Superior temporal gyrus (tissue), 1 donor: ENCODE results near the gene LRRC36.

Experiments
- DNase-seq: peaks from one replicate; pipeline ENCODE4 v3.0.0-alpha.2; 2016; ENCODE audit errors: extremely low spot score

LRRC36 gene

GRCh38 chr16:67294171-67294757 is 32.4 kb upstream of the LRRC36 start:
- no peak for DNase-seq

DNA sequence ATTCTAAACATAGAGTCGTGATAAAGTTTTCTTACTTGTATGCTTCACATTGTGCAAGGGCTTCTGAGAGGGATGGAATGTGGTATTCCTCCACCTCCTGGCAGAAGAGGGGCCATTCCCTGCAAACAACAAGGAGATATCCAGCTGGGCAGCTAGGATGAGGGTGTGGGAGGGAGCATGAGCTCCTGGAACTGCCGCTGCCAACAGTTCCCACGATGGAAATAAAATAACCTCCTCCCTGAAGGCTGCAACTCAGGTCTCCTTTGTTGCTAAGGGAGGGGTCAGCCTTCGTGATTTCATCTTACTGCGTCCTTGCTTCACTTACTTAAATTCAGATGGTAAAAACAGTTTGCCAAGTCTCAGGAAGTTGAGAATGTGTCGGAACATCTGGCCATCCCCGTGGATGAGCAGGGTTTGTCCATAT is 31.7 kb upstream of the LRRC36 start:
- no peak for DNase-seq

DNA sequence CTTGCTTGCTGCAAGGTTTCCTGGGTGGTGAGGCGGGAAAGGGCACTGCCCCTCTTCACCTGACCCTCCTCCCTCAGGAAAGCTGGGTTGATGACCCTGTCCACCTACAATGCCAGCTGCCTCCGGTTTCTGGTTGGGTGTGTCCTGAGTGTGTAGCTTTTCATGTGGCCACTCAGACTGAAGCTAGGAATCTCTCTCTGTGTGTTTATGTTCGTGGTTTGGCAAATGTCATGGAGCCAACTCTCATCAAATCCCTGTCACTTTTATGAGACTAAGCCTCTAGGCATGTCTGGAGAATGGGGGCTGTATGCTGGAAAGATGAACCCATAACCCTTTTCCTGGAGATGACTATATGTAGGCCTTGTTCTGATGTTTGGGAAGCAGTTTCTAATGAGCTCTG is 30.2 kb upstream of the LRRC36 start:
- DNase-seq: no peak

GRCh38 chr16:67298277-67298676 is 28.3 kb upstream of the LRRC36 start:
- DNase-seq: no peak

- no peak for DNase-seq
Observed at GRCh38 chr16:67299269-67299668, 27.3 kb upstream of the LRRC36 start.

GRCh38 chr16:67301080-67301782 is 25.4 kb upstream of the LRRC36 start:
- no peak for DNase-seq

GRCh38 chr16:67302076-67302475 is 24.5 kb upstream of the LRRC36 start:
- DNase-seq: no peak

DNA sequence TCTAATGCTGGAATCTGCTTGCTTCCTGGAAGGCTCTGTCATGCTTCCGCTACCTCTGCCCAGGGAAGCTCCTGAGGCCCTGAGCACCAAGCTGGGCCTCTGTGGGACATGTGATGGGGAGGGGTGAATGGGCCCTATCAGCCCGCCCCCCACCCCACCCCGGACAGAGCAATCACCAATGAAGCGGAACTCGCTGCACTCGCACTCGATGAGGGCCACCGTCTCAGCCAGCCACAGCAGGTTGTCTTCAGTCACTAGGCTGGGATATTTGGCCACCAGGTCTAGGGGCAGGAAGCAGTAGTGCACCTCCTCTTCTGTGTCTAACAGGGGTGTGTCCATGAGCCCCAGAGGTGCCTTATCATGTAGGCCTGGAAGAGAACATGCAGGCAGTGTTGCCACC is 23.6 kb upstream of the LRRC36 start:
- no peak for DNase-seq

DNA sequence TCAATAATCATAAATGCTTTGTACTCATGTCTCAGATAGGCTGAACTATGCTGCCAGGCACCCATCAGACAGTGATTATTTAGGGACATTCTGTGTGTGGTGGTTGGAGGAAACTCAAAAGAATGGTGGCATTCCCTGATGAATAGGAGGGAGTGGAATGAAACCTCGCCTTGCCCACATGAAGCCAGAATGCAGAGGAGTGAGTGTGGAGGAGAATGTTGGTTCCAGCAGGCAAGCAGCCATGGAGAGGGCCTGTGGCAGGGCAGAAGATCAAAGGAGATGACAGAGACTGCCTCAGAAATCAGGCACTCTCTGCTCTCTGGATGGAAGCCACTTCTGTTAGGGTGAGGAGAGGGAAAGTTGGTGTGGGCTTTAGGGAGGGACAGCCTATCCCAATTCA is 22.6 kb upstream of the LRRC36 start:
- DNase-seq: no peak

DNA sequence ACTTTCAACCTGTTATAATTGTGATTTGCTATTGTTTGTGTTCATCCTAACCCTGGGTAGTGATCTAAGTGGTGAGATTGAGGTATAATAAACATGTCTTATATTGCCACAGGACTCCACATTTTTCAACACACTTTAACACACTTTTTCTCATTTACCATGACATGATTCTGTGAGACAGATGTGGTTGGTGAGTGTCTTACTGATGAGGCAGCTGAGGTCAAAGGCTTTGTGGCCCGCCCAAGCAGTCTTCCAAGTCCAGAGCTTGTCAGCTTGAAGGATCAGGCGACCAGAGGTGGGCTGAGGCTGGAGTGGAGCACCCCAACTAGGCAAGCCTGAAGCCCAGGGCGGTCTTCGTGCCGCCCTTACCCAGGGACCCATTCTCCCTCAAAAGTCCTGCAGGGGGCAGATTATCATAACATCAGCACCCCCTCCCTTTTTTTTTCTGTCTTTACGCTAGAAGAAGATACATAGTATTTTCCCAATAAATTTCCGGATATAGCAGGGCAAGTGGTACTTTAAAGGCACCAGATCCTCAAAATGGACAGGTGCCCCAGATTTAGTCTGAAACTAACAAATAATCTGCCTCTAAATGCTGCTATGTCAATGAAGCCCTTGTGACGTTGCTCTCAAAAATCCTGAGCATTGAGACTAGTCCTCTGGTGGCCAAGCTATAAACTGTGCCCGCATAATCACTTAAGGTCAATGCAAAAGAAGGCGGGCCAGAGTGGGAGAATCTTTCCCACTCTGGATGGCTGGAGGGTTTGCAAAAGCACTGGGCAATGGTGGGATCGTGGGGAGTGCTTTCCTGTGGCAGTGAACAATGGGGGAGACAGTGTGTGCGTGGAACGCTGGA is 21.2 kb upstream of the LRRC36 start:
- no peak for DNase-seq

GRCh38 chr16:67310561-67310960 is 16.1 kb upstream of the LRRC36 start:
- DNase-seq: no peak

DNA sequence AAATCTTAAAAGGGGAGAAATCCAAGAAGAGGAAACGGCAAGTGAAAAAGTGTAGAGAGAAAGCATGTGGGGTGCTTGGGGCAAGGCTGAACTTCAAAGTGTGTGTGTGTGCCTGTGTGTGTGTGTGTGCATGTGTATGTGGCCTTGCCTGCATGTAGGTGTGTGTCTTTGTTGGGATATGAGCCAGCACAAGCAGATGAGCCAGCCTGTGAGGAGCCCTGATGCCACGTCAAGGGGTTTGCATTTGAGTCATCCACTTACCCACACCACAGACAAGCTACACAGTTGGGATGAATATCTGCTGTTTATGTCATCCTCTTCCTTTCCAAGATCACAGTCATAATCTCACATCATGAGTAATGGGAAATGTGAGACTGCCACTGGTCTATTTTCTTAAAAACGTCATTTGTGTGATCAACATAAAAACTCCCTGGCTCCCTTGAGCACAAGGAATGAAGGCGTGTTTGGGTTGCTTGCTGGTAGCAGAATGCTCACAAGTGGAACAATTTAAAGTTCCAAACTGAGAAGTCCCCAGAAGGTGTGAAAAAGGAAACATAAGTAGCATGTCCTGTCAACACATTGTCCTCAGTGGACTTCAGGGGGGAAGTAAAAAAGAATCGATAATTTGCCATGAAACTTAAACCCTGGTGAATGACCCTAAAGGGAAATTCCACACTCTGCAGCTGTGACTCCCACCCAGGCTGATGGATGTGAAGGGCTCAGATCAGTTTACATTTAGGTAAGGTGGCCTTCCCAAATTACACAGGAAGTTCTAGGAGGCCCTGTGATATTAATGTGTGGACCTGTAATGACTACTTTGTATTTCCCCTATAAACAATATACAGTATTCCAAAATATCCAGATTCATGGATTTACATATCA is 14.8 kb upstream of the LRRC36 start:
- DNase-seq: peak; percentile 36

- no peak for DNase-seq
Observed at GRCh38 chr16:67312719-67313118, 13.9 kb upstream of the LRRC36 start.

- DNase-seq: no peak
Observed at GRCh38 chr16:67317853-67318252, 8.8 kb upstream of the LRRC36 start.

DNA sequence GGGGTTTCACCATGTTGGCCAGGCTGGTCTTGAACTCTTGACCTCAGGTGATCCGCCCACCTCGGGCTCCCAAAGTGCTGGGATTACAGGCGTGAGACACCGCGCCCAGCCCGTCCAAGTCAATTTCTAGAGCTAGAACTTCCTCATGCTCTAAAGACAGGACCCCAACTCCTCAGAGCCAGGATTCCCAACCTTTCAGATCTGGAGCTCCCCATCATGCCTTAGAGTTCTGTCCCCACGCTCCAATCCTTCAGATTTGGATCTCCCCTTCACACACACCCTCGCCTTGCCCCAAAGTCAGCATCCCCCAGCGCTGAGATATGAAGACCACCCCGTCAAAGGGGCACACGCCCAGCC is 522 bp upstream of the LRRC36 start:
- no peak for DNase-seq

DNA sequence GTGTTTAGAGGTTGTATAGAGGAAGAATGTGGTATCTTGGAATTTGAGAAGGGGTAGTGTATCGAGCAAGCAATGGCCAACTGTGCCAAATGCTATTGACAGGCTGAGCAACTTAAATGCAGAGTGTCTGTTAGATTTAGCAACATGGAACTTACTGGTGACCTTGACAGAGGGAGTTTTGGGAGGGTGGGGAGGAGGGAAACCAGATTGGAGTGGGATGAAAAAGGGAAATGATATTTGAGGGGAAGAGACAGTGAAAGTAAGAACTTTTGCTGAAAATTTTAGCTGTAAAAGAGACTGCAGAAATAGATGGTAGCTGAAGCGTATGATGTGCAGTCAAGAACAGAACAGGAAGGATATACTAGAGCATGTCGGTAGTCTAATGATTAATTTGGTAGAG is 1.1 kb downstream of the LRRC36 start:
- DNase-seq: no peak

DNA sequence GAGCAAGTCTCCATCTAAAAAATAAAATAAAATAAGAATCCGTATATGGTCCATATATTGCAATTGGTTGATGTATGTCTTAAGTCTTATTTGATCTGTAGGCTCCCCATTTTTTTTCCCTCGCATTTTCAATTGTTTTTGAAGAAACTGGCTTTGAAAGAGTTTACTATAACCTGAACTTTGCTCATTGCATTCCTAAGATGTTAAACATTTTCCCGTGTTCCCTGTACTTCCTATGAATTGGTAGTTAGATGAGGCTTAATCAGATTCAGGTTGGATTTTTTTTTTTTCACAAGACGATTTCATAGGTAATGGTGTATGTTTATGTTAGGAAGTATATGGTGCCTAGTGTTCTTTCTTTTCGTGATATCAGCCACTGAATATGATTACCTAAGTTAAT is 3.3 kb downstream of the LRRC36 start:
- DNase-seq: no peak

DNA sequence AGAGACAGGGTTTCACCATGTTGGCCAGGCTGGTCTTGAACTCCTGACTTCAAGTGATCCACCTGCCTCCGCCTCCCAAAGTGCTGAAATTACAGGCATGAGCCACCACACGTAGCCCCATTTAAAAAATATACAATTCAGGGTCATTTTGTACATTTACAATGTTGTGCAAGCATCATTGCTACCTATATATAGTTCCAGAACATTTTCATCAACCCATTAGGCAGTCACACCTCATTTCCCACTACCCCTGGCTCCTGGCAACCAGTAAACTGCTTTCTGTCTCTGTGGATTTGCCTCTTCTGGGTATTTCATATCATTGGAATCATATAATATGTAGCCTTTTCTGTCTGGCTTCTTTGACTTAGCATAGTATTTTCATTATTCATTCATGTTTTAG is 6.7 kb downstream of the LRRC36 start:
- DNase-seq: no peak

DNA sequence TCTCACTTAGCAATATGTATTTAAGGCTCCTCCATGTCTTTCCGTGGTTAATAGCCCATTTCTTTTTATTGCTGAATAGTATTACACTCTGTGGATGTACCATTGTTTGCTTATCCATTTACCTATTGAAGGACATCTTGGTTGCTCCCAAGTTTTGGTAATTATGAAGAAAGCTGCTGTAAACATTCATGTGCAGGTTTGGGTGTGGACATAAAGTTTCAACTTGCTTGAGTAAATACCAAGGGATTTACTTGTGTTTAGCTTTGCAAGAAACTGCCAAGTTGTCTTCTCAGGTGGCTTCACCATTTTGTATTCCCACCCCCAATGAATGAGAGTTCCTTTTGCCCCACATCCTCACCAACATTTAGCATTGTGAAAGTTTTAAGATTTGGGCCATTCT is 9.5 kb downstream of the LRRC36 start:
- no peak for DNase-seq

DNA sequence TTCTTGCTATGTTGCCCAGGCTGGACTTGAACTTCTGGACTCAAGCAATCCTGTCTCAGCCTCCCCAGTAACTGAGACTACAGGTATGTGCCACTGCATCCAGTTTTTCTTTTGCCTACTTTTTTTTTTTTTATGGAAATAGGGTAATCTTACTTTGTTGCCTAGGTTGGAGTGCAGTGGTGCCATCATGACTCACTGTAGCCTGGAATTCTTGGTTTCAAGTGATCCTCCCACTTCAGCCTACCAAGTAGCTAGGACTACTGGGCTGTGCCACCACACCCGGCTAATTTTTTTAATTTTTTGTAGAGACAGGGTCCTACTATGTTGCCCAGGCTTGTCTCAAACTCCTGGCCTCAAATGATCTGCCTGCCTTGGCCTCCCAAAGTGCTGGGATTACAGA is 10.0 kb downstream of the LRRC36 start:
- no peak for DNase-seq

DNA sequence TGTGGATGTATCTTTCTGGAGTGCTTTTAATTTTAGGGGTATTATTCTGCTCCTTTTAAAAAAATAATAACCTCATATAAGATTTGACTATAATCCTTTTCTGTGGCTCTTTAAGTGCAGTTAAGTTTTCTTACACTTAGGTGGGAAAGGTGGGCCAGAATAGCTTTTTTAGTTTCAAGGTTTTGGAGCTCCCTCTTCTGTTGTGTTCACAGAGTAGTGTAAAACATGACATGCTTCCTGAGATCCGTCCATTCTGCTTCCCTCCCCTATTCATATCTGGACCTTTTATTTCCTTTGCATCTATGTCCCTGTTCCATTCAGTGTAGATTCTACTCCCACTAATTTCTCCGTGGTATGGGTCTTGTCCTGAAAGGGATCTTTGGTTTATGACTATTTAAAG is 12.8 kb downstream of the LRRC36 start:
- no peak for DNase-seq

GRCh38 chr16:67341250-67341649 is 14.6 kb downstream of the LRRC36 start:
- DNase-seq: no peak
